GM23338 (cell line): ENCODE results near the gene MYO1C. TPM values are rescaled to one million over a fixed set of nuclear protein-coding genes. Genes with fewer than 3 reads are reported as not detected.

Experiments used
- ATAC-seq: fragments of 200-7000 bp; cut with Tn5 transposase; 3 replicates; pipeline ENCODE4 v1.9.1; 2020
- DNase-seq: peaks from one replicate; pipeline ENCODE4 v3.0.0-alpha.2; 2015; ENCODE audit warnings: low spot score
- H2AFZ ChIP-seq: fragments of 200-600 bp; sonication (generic); 2 replicates; pipeline ENCODE4 v1.8.0; 2016; ENCODE audit warnings: antibody characterized with exemption, mild to moderate bottlenecking, moderate library complexity
- H3F3A ChIP-seq: fragments of 200-600 bp; sonication (generic); replicated peaks from 2 replicates; pipeline ENCODE4 v1.8.0; 2017; ENCODE audit warnings: antibody characterized with exemption, mixed run types, low read depth
- H3K27ac ChIP-seq: fragments of 200-600 bp; sonication (generic); 2 replicates; pipeline ENCODE4 v1.6.1; 2016; ENCODE audit warnings: low read depth
- H3K27me3 ChIP-seq: fragments of 200-600 bp; sonication (generic); 2 replicates; pipeline ENCODE4 v1.8.0; 2016; ENCODE audit warnings: mild to moderate bottlenecking, mixed run types, moderate library complexity; ENCODE audit not compliant: insufficient read depth
- H3K36me3 ChIP-seq: fragments of 200-600 bp; sonication (generic); 2 replicates; pipeline ENCODE4 v1.8.0; 2016; ENCODE audit warnings: mild to moderate bottlenecking; ENCODE audit not compliant: insufficient read depth
- H3K4me1 ChIP-seq: fragments of 200-600 bp; sonication (generic); 2 replicates; pipeline ENCODE4 v1.8.0; 2016; ENCODE audit warnings: mild to moderate bottlenecking, moderate library complexity; ENCODE audit not compliant: insufficient read depth
- H3K4me2 ChIP-seq: fragments of 200-600 bp; sonication (generic); 2 replicates; pipeline ENCODE4 v1.7.1; 2017; ENCODE audit warnings: mixed run types
- H3K4me3 ChIP-seq: fragments of 200-600 bp; sonication (generic); 2 replicates; pipeline ENCODE4 v1.6.1; 2016; ENCODE audit warnings: mixed run types
- H3K79me2 ChIP-seq: fragments of 200-600 bp; sonication (generic); replicated peaks from 2 replicates; pipeline ENCODE4 v1.8.0; 2017; ENCODE audit warnings: mild to moderate bottlenecking; ENCODE audit not compliant: insufficient read depth
- H3K9me2 ChIP-seq: fragments of 200-600 bp; sonication (generic); 2 replicates; pipeline ENCODE4 v1.8.0; 2017; ENCODE audit not compliant: insufficient read depth
- H4K20me1 ChIP-seq: fragments of 200-600 bp; sonication (generic); replicated peaks from 2 replicates; pipeline ENCODE4 v1.8.0; 2017; ENCODE audit warnings: mild to moderate bottlenecking; ENCODE audit not compliant: insufficient read depth
- H3K27ac Mint-ChIP-seq: 2 replicates; pipeline ENCODE4 v1.8.0; 2020; ENCODE audit warnings: inconsistent platforms, mild to moderate bottlenecking, moderate library complexity, mixed read lengths
- H3K27me3 Mint-ChIP-seq: 3 replicates; pipeline ENCODE4 v1.8.0; 2022; ENCODE audit warnings: low read depth, mild to moderate bottlenecking, moderate library complexity, mixed read lengths, inconsistent platforms; ENCODE audit not compliant: insufficient read depth, poor library complexity
- H3K36me3 Mint-ChIP-seq: 3 replicates; pipeline ENCODE4 v1.8.0; 2021; ENCODE audit warnings: low read depth, mild to moderate bottlenecking, inconsistent platforms, moderate library complexity, mixed read lengths
- H3K4me1 Mint-ChIP-seq: 3 replicates; pipeline ENCODE4 v1.8.0; 2020; ENCODE audit warnings: mild to moderate bottlenecking, inconsistent platforms, mixed read lengths
- H3K4me3 Mint-ChIP-seq: 3 replicates; pipeline ENCODE4 v1.8.0; 2021; ENCODE audit warnings: moderate library complexity, mild to moderate bottlenecking, inconsistent platforms, mixed read lengths
- H3K9me3 Mint-ChIP-seq: 3 replicates; pipeline ENCODE4 v1.8.0; 2020; ENCODE audit warnings: moderate library complexity, mild to moderate bottlenecking, inconsistent platforms, mixed read lengths
- CREB1 ChIP-seq: fragments of 250-450 bp; sonication (Bioruptor Pico); IDR thresholded peaks from 2 replicates; pipeline ENCODE4 v1.5.0; 2020; ENCODE audit warnings: low read depth, mild to moderate bottlenecking, moderate library complexity
- CTCF ChIP-seq, 2 experiments: fragments of 200-600 bp in 1 of 2; sonication (generic) in 1 of 2; conservative IDR thresholded peaks; 2 replicates each; pipeline versions ENCODE4 v1.5.1 to v1.6.1; 2016 to 2017; ENCODE audit warnings: antibody characterized with exemption in 2 of 2, low read depth in 2 of 2, mild to moderate bottlenecking in 2 of 2, moderate library complexity in 1 of 2
- ETS1 ChIP-seq: IDR thresholded peaks from 2 replicates; pipeline ENCODE4 v1.6.1; 2016; ENCODE audit warnings: antibody characterized with exemption
- EZH2 ChIP-seq: fragments of 200-600 bp; sonication (generic); IDR thresholded peaks from one replicate; pipeline ENCODE4 v1.8.0; 2017; ENCODE audit warnings: antibody characterized with exemption, mild to moderate bottlenecking, low read depth; ENCODE audit not compliant: unreplicated experiment
- EZH2phosphoT487 ChIP-seq: fragments of 200-600 bp; sonication (generic); IDR thresholded peaks from one replicate; pipeline ENCODE4 v1.8.1; 2018; ENCODE audit warnings: antibody characterized with exemption; ENCODE audit not compliant: unreplicated experiment
- JUNB ChIP-seq: IDR thresholded peaks from one replicate; pipeline ENCODE4 v1.6.1; 2016; ENCODE audit warnings: antibody characterized with exemption; ENCODE audit not compliant: unreplicated experiment
- NANOG ChIP-seq: IDR thresholded peaks from 2 replicates; pipeline ENCODE4 v1.6.1; 2016; ENCODE audit warnings: antibody characterized with exemption, borderline replicate concordance
- POLR2AphosphoS5 ChIP-seq: IDR thresholded peaks from 2 replicates; pipeline ENCODE4 v1.6.1; 2016; ENCODE audit warnings: antibody characterized with exemption, low read depth
- REST ChIP-seq: IDR thresholded peaks from one replicate; pipeline ENCODE4 v1.6.1; 2018; ENCODE audit warnings: antibody characterized with exemption; ENCODE audit not compliant: unreplicated experiment
- STAT1 ChIP-seq: IDR thresholded peaks from one replicate; pipeline ENCODE4 v1.6.1; 2016; ENCODE audit warnings: antibody characterized with exemption; ENCODE audit not compliant: unreplicated experiment
- ZNF114 ChIP-seq: fragments of 250-450 bp; sonication (Bioruptor Pico); IDR thresholded peaks from 2 replicates; pipeline ENCODE4 v1.5.0; 2020; ENCODE audit warnings: mild to moderate bottlenecking, moderate library complexity
- ZNF331 ChIP-seq: fragments of 250-450 bp; sonication (Bioruptor Pico); IDR thresholded peaks from 2 replicates; pipeline ENCODE4 v1.5.0; 2020; ENCODE audit warnings: low read depth, mild to moderate bottlenecking, moderate library complexity
- polyA plus RNA-seq: library from polyadenylated mRNA; unstranded; fragments of >200 nt; fragmentation: Nextera tagmentation; extraction: Ambion mirVana; gene quantifications from 2 replicates; pipeline ENCODE4 v1.2.1, GENCODE V29; 2016
- total RNA-seq: library from RNA; depleted of rRNA; stranded (reverse); fragments of >200 nt; shearing (Covaris generic); gene quantifications from 2 replicates; pipeline ENCODE4 v1.2.3, GENCODE V29; 2014

The MYO1C gene
- total and polyA plus RNA-seq, 2 experiments from 2014 or later, result 13.9 to 35.2 TPM

- TF ChIP-seq STAT1, result no peak
- no peak for TF ChIP-seq NANOG
- TF ChIP-seq EZH2phosphoT487, result no peak
- no peak for TF ChIP-seq ETS1
- no peak for TF ChIP-seq REST
- TF ChIP-seq ZNF114 (CRISPR knock-in tag), result no peak
- ATAC-seq (no peak), DNase-seq (peak; percentile 50)
- H3K36me3 Mint-ChIP-seq, result peaks cover 29% of the 10 kb centered on the region
- Histone ChIP-seq H3K4me2 (no peak overlapping the region), H3K4me1 (peaks cover 7% of the 10 kb centered on the region; the same call in 1 of the 2 replicates), H2AFZ (no peak overlapping the region), H3K27me3 (peaks cover 19% of the 10 kb centered on the region), H3K27ac (no peak overlapping the region), H4K20me1 (no peaks in the 10 kb centered on the region; the same call in 1 of the 2 replicates), H3K9me2 (no peaks in the 10 kb centered on the region), H3K79me2 (no peaks in the 10 kb centered on the region), H3K4me3 (no peak overlapping the region), H3F3A (peaks cover 20% of the 10 kb centered on the region; the same call in 1 of the 2 replicates), H3K36me3 (no peaks in the 10 kb centered on the region)
- no peak overlapping the region for H3K27ac Mint-ChIP-seq
- H3K4me1 Mint-ChIP-seq, result peaks cover 21% of the 10 kb centered on the region
- H3K9me3 Mint-ChIP-seq, result no peaks in the 10 kb centered on the region; the same call in 2 of the 3 replicates
- H3K27me3 Mint-ChIP-seq, result peaks cover 34% of the 10 kb centered on the region
- H3K4me3 Mint-ChIP-seq, result no peak overlapping the region
These were observed 9.8 kb downstream of the MYO1C start for GRCh38 chr17:1482680-1483079.

- Mint-ChIP-seq H3K27me3 (peaks cover 28% of the 10 kb centered on the region), H3K27ac (no peak overlapping the region), H3K4me1 (peaks cover 17% of the 10 kb centered on the region), H3K36me3 (peaks cover 29% of the 10 kb centered on the region), H3K4me3 (no peak overlapping the region; the same call in 2 of the 3 replicates), H3K9me3 (no peaks in the 10 kb centered on the region)
- Histone ChIP-seq H3F3A (peaks cover 14% of the 10 kb centered on the region; the same call in 1 of the 2 replicates), H3K9me2 (no peaks in the 10 kb centered on the region), H3K27me3 (peaks cover 9% of the 10 kb centered on the region), H3K4me3 (no peak overlapping the region), H3K36me3 (no peaks in the 10 kb centered on the region), H2AFZ (no peak overlapping the region), H3K4me2 (no peak overlapping the region), H3K4me1 (peaks cover 7% of the 10 kb centered on the region; the same call in 1 of the 2 replicates), H3K27ac (no peak overlapping the region), H3K79me2 (no peaks in the 10 kb centered on the region), H4K20me1 (no peaks in the 10 kb centered on the region; the same call in 1 of the 2 replicates)
- no peak for ATAC-seq
- no peak for DNase-seq
- TF ChIP-seq ETS1, result no peak
- TF ChIP-seq REST, result no peak
- TF ChIP-seq JUNB, result no peak
- TF ChIP-seq ZNF114 (CRISPR knock-in tag), result no peak
- no peak for TF ChIP-seq CTCF (conservative IDR thresholded peaks at IDR 0.05; ENCODE audit: low read depth in 2 of 2)
- TF ChIP-seq NANOG, result no peak
- no peak for TF ChIP-seq STAT1
- no peak for TF ChIP-seq ZNF331
- no peak for TF ChIP-seq EZH2phosphoT487
- no peak for TF ChIP-seq CREB1 (CRISPR knock-in tag)
- TF ChIP-seq EZH2, result no peak
- no peak for TF ChIP-seq POLR2AphosphoS5
These were observed 10.8 kb downstream of the MYO1C start for GRCh38 chr17:1481736-1482135.
